ENCODE measurements around the gene ZBED5.
A peak's percentile ranks its signal among the peaks of the same experiment; 100 is the strongest.

ZBED5 gene

DNA sequence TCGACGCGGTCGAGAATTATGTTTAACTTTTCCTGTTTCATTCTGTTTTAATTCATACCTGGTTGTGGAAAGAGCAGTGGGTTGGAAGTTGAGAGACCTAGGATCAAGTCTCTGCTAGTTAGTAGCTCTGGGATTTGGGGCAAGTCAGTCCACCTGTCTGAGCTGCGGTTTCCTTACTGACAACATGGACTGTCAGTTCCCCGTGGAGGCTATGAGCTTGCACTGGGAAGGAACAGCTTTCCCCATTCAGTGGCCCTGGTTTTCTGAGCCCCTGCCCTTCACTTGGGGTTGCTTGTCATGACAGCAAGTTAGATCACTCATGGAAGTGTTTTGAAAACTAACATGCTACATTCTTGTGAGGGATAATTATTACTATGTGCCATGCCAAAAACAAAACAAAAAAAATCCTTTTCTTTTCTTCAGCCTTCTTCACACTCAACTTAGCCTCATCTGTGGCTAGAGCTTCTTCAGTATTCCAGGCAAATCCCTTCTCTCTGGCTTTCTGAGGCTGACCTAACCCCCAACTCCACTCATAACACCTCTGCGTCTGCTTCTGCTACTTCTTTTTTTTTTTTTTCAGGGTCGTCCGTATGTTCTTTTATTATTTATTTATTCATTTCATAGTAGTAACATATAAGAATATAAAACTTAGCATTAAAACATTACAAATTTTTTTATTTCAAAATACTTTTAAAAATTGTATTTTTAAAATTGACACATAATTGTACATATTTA lies 43.0 kb upstream of the ZBED5 start:
- DNase-seq (ENCODE audit: low read depth in 1 of 2, low spot score in 1 of 2) = peak in 1 of 2 experiments; percentile 2
- TF ChIP-seq POLR2AphosphoS5 (IDR thresholded peaks at IDR 0.05; ENCODE audit: low read depth) (no peak), GABPA (IDR thresholded peaks at IDR 0.05; ENCODE audit: low read depth) (no peak), CTCF (IDR thresholded peaks at IDR 0.05; ENCODE audit: insufficient read depth, low read length) (no peak), SPI1 (IDR thresholded peaks at IDR 0.05; ENCODE audit: borderline replicate concordance, low read depth) (no peak), REST (IDR thresholded peaks at IDR 0.05; ENCODE audit: insufficient replicate concordance, low read depth) (no peak)
- Histone ChIP-seq H3K27ac (replicated peaks) (peak overlapping the region; percentile 56), H3K4me3 (replicated peaks; ENCODE audit: insufficient read depth, low read length) (no peak overlapping the region), H3K27me3 (ENCODE audit: insufficient read depth, poor library complexity, severe bottlenecking) (no peaks in the 10 kb centered on the region)

DNA sequence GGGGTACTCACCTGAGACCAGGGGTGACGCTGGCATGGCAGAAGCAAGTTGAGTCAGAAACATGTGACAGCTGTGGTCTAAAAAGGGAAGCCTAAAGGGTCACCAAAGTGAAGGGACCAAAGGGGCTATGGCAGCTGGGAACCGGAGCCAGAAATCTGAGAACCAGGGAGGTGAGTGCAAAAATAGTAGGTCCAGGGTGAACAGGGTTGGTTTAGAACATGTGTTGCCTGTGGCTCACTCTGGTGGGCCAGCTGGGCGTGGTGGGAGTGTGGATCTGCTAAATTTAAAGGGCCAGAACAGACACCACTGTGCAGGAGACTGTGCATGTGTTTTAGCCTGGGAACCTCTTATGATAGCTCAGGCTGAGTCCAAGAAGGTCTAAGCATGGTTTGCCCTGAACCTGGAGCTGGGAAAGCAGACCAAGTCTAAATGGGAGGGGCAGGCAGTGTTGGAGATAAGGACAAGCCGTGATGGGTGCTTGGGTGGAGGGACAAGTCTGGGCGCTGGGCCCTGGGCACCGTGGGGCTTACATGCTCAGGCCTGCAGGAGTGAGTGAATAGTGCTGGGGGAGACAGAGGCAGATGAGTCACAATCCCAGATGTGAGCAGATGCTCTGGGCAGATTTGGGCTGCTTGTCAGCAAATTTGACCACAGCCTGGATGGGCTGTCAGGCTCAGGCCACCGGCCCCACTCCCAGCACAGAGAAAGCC lies 41.4 kb upstream of the ZBED5 start:
- TF ChIP-seq SPI1 (IDR thresholded peaks at IDR 0.05; ENCODE audit: borderline replicate concordance, low read depth) = no peak; the same call in 1 of the 2 replicates
- TF ChIP-seq POLR2AphosphoS5 (IDR thresholded peaks at IDR 0.05; ENCODE audit: low read depth) = peak; percentile 50
- H3K27ac ChIP-seq (replicated peaks) = peak overlapping the region; percentile 56
- peak in 1 of 2 experiments; percentile 24 for DNase-seq (ENCODE audit: low read depth in 1 of 2, low spot score in 1 of 2)
- H3K4me3 ChIP-seq (replicated peaks; ENCODE audit: insufficient read depth, low read length) = no peak overlapping the region
- H3K27me3 ChIP-seq (ENCODE audit: insufficient read depth, poor library complexity, severe bottlenecking) = no peaks in the 10 kb centered on the region

- no peaks in the 10 kb centered on the region for H3K27me3 ChIP-seq (ENCODE audit: insufficient read depth, poor library complexity, severe bottlenecking)
- no peak for TF ChIP-seq REST (IDR thresholded peaks at IDR 0.05; ENCODE audit: insufficient replicate concordance, low read depth)
- TF ChIP-seq CTCF (IDR thresholded peaks at IDR 0.05; ENCODE audit: insufficient read depth, low read length) = no peak
- no peak for TF ChIP-seq SPI1 (IDR thresholded peaks at IDR 0.05; ENCODE audit: borderline replicate concordance, low read depth)
- no peak for TF ChIP-seq GABPA (IDR thresholded peaks at IDR 0.05; ENCODE audit: low read depth)
- TF ChIP-seq POLR2AphosphoS5 (IDR thresholded peaks at IDR 0.05; ENCODE audit: low read depth) = no peak
- no peak overlapping the region for H3K4me3 ChIP-seq (replicated peaks; ENCODE audit: insufficient read depth, low read length)
- peak overlapping the region; percentile 56; the same call in 1 of the 2 replicates for H3K27ac ChIP-seq (replicated peaks)
- no peak for DNase-seq (ENCODE audit: low read depth in 1 of 2, low spot score in 1 of 2)
These were observed 40.8 kb upstream of the ZBED5 start for GRCh38 chr11:10898763-10899025.

DNA sequence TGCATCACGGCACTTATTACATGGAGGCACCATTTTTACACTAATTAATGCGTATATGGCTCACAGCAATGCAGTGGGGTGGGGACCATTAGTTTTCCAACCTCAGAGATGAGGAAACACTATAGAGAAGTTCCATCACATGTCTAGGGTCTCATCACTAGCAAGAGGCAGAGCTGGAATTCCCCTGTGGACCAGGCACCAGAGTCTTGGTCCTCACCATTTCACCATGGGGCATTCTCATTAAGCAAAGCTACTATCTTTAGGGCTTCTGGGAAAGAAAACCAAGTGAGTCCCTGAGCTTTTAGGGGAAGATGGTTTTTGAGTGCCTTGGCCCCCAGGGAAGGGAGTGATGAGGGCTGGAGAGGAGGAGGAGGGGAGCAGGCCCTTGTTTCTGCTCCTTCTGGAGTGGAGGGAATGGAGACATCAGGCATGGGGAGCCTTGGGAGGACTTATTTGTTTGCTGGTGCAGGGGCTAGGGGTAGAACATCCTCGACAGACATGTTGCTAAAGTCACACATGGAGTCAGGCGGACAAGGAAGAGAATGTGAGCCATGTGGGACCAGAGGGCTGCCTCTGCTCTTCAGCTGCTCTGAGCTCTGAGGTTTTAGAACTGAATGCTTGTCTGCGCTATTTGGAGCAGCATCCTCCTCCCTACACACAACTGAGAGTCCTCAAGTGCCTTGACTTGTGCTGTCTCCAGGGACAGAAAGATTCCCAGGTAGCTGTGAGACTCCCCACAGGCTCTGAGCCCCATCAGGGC lies 40.3 kb upstream of the ZBED5 start:
- H3K27ac ChIP-seq (replicated peaks) = no peak overlapping the region
- no peak overlapping the region for H3K4me3 ChIP-seq (replicated peaks; ENCODE audit: insufficient read depth, low read length)
- TF ChIP-seq GABPA (IDR thresholded peaks at IDR 0.05; ENCODE audit: low read depth) (no peak), POLR2AphosphoS5 (IDR thresholded peaks at IDR 0.05; ENCODE audit: low read depth) (no peak), REST (IDR thresholded peaks at IDR 0.05; ENCODE audit: insufficient replicate concordance, low read depth) (no peak), CTCF (IDR thresholded peaks at IDR 0.05; ENCODE audit: insufficient read depth, low read length) (no peak), SPI1 (IDR thresholded peaks at IDR 0.05; ENCODE audit: borderline replicate concordance, low read depth) (no peak)

More for the DNA sequence above, 40.3 kb upstream of the ZBED5 start:
- no peak for DNase-seq (ENCODE audit: low read depth in 1 of 2, low spot score in 1 of 2)
- no peaks in the 10 kb centered on the region for H3K27me3 ChIP-seq (ENCODE audit: insufficient read depth, poor library complexity, severe bottlenecking)
